Osteoblast (primary cell): Measurements from ENCODE around the gene MED16. TPM values are rescaled to one million over a fixed set of nuclear protein-coding genes. Genes with fewer than 3 reads are reported as not detected.

Source experiments
- DNase-seq: peaks from one replicate; pipeline ENCODE4 v3.0.0; 2011; ENCODE audit warnings: low spot score, mixed read lengths; ENCODE audit not compliant: insufficient read length; ENCODE audit errors: missing footprints
- H2AFZ ChIP-seq: 2 replicates; pipeline ENCODE4 v1.6.0; 2011; ENCODE audit warnings: mild to moderate bottlenecking, low read length
- H3K27ac ChIP-seq: 2 replicates; pipeline ENCODE4 v1.5.1; 2011; ENCODE audit warnings: mild to moderate bottlenecking, low read depth, low read length, moderate library complexity
- H3K27me3 ChIP-seq: 2 replicates; pipeline ENCODE4 v1.6.0; 2012; ENCODE audit warnings: mild to moderate bottlenecking, control low read depth, inconsistent platforms, low read length, moderate library complexity; ENCODE audit not compliant: insufficient read depth
- H3K36me3 ChIP-seq: 2 replicates; pipeline ENCODE4 v1.5.1; 2011; ENCODE audit warnings: mild to moderate bottlenecking, low read length, control low read depth, moderate library complexity; ENCODE audit not compliant: insufficient read depth
- H3K4me1 ChIP-seq: 2 replicates; pipeline ENCODE4 v1.5.1; 2011; ENCODE audit warnings: mild to moderate bottlenecking, low read length, control low read depth, moderate library complexity; ENCODE audit not compliant: insufficient read depth
- H3K4me2 ChIP-seq: 2 replicates; pipeline ENCODE4 v1.6.0; 2011; ENCODE audit warnings: mild to moderate bottlenecking, low read length; ENCODE audit not compliant: insufficient read depth
- H3K4me3 ChIP-seq: fragments of 200-600 bp; sonication (generic); 3 replicates; pipeline ENCODE4 v1.5.1; 2012; ENCODE audit warnings: mild to moderate bottlenecking, low read length, inconsistent platforms; ENCODE audit not compliant: insufficient read depth
- H3K79me2 ChIP-seq: 2 replicates; pipeline ENCODE4 v1.6.0; 2012; ENCODE audit warnings: mild to moderate bottlenecking, low read length, control low read depth, inconsistent platforms; ENCODE audit not compliant: insufficient read depth
- H3K9me3 ChIP-seq: 2 replicates; pipeline ENCODE4 v1.5.1; 2011; ENCODE audit warnings: low read depth, low read length, control low read depth
- H4K20me1 ChIP-seq: 2 replicates; pipeline ENCODE4 v1.6.0; 2012; ENCODE audit warnings: mild to moderate bottlenecking, low read length, control low read depth; ENCODE audit not compliant: insufficient read depth
- CTCF ChIP-seq: IDR thresholded peaks from 2 replicates; pipeline ENCODE4 v1.5.1; 2011; ENCODE audit warnings: mild to moderate bottlenecking, low read depth, low read length, moderate library complexity; ENCODE audit errors: extremely low read depth
- total RNA-seq: library from RNA; depleted of rRNA; stranded (reverse); fragments of >200 nt; gene quantifications from 2 replicates; pipeline ENCODE4 v1.2.3, GENCODE V29; 2012

The MED16 gene
- total RNA-seq, 1 donor, result 20.6 TPM

DNA sequence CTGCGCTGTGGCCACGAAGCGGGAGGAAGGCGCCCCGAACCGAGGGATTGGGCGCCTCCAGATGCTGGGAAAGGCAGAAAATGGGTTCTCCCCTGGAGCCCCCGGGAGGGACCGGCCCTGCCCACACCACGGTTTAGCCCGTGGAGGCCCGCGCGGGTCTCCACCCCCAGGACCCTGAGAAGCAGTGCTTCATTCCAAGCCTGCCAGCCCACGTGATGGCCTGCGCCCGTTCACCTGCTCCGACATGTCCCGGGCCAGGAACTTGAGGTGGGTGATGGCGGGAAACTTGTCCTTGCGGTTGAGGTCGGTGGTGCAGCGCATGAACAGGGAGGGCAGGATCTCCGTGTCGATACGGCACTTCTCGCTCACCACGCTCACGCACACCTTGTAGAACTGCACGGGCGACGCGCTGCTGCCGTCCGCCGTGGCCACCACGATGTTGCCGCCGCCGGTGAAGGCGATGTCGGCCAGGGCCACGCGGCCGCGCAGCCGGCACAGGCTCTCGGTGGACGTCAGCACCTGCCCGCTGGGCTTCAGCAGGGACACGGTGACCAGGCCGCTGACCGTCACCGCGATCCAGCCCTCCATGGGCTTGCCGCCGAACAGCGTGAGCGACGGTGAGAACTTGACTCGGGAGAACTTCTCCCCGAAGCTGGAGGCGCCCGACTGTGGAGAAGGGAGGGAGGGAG lies 7.3 kb downstream of the MED16 start:
- DNase-seq, result no peak
- no peak for TF ChIP-seq CTCF
- no peak overlapping the region for H3K4me3 ChIP-seq
- no peaks in the 10 kb centered on the region for H3K9me3 ChIP-seq
- peaks cover 44% of the 10 kb centered on the region for H3K36me3 ChIP-seq
- H3K4me2 ChIP-seq, result no peak overlapping the region
- H2AFZ ChIP-seq, result no peak overlapping the region
- no peaks in the 10 kb centered on the region for H3K4me1 ChIP-seq
- H3K79me2 ChIP-seq, result peaks cover 8% of the 10 kb centered on the region
- H3K27me3 ChIP-seq, result no peaks in the 10 kb centered on the region
- no peak overlapping the region for H3K27ac ChIP-seq
- peaks cover 4% of the 10 kb centered on the region for H4K20me1 ChIP-seq

DNA sequence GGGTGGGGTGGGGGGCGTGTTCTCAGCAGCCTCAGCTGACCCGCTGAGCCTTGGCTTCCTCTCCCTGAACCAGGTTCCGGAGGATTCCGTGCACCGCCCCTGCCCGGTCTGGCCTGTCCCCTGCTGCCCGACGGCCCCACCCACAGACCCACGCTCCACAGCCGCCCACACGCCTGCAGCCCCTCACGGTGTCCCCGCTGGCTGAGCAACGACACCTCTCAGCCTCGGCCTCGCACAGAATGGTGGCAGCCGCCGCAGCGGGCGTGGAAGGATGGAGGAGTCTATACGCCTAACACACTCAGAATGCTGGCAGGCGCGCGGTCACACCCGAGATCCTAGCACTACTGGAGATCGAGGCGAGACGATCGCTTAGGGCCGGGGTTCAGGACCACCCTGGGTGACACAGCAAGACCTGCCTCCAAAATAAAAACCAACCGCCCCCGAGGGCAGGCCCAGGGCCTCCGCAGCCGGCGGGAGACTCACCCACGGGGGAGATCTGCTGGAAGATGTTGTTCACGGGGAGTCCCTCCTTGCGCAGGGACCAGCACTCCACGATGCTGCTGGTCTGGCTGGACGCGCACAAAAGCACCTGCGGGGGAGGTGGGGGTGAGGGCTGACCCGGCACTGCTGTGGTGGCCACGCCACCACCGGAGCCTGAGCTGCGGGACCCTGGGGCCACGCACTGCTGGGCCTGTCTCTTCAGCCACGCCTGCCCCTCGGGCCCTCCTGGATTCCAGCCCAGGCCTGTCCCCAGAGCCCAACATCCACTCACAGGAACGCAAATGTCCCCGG lies 8.4 kb downstream of the MED16 start:
- peaks cover 44% of the 10 kb centered on the region for H3K36me3 ChIP-seq
- no peak overlapping the region for H3K27ac ChIP-seq
- H3K4me2 ChIP-seq, result no peak overlapping the region
- TF ChIP-seq CTCF, result no peak
- no peaks in the 10 kb centered on the region for H3K27me3 ChIP-seq
- H3K4me3 ChIP-seq, result no peak overlapping the region
- no peaks in the 10 kb centered on the region for H3K9me3 ChIP-seq
- peaks cover 4% of the 10 kb centered on the region for H3K79me2 ChIP-seq
- H3K4me1 ChIP-seq, result no peaks in the 10 kb centered on the region
- no peak for DNase-seq
- no peak overlapping the region for H2AFZ ChIP-seq
- no peaks in the 10 kb centered on the region for H4K20me1 ChIP-seq

DNA sequence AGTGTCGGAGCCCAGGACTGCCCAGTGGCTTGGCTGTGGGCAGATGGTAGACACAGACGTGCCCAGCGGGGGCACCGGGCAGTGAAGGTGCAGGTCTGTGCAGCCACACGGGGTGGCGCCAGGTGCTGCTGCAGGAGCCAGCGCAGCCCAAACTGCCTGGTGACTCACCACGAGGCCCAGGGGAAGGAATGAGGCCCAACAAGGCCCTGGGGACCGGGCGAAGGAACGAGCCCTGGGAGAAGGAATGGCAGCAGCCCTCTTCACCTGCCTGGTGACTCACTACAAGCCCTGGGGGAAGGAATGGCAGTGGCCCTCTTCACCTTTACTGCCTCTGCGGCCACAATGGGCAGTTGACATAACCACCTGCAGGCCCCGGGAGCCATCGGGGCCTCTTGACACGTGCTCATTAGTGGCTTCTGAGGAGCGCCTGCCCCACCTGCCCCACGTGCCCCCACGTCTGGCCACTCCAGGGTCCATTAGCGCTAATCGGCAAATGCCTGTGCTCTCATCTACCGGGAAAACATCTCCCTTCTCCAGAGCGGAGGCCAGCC lies 9.3 kb downstream of the MED16 start:
- Histone ChIP-seq H3K27ac (no peak overlapping the region), H3K4me2 (no peak overlapping the region), H3K36me3 (peaks cover 40% of the 10 kb centered on the region), H3K79me2 (no peaks in the 10 kb centered on the region), H3K27me3 (no peaks in the 10 kb centered on the region), H3K4me3 (no peak overlapping the region), H3K9me3 (no peaks in the 10 kb centered on the region), H3K4me1 (no peaks in the 10 kb centered on the region), H2AFZ (no peak overlapping the region), H4K20me1 (no peaks in the 10 kb centered on the region)
- DNase-seq, result no peak
- no peak for TF ChIP-seq CTCF

GRCh38 chr19:882871-883497 lies 10.0 kb downstream of the MED16 start:
- no peak for DNase-seq
- Histone ChIP-seq H3K27me3 (no peaks in the 10 kb centered on the region), H3K4me2 (no peak overlapping the region), H3K4me1 (no peaks in the 10 kb centered on the region), H3K9me3 (no peaks in the 10 kb centered on the region), H4K20me1 (no peaks in the 10 kb centered on the region), H3K4me3 (no peak overlapping the region), H2AFZ (no peak overlapping the region), H3K36me3 (peaks cover 36% of the 10 kb centered on the region), H3K79me2 (no peaks in the 10 kb centered on the region), H3K27ac (no peak overlapping the region)
- TF ChIP-seq CTCF, result no peak
